ENCODE data around the gene STUM.
A peak's percentile ranks its signal among the peaks of the same experiment; 100 is the strongest.
"Not testable (repeated sequence)": the region's sequence is repeated elsewhere in the genome, so short reads cannot be mapped to it uniquely, and the experiment has no call there.

The STUM gene

DNA sequence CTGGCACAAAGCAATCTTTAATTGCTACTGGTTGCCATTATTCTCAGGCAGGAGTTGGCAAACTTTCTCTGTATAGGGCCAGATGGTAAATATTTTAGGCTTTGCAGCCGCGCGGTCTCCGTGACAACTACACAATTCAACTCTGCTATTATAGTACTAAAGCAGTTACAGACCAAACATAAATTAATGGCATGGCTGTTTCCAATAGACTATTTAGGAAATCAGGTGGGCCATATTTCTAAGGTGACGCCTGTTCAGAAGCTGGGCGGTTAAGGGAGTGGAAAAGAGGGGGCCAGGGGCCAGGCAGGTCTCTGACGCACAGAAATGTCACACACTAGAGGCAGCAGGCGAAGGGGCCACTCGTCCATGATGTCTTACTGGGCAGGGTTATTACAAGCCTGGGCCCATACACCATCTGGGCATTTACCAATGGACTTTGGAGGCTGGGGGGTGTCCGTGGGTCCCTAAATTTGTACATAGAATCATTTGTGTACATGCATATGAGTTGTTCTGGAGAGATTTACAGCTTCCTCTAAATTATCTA is 80.1 kb downstream of the STUM start:
- DNase-seq = no peak

DNA sequence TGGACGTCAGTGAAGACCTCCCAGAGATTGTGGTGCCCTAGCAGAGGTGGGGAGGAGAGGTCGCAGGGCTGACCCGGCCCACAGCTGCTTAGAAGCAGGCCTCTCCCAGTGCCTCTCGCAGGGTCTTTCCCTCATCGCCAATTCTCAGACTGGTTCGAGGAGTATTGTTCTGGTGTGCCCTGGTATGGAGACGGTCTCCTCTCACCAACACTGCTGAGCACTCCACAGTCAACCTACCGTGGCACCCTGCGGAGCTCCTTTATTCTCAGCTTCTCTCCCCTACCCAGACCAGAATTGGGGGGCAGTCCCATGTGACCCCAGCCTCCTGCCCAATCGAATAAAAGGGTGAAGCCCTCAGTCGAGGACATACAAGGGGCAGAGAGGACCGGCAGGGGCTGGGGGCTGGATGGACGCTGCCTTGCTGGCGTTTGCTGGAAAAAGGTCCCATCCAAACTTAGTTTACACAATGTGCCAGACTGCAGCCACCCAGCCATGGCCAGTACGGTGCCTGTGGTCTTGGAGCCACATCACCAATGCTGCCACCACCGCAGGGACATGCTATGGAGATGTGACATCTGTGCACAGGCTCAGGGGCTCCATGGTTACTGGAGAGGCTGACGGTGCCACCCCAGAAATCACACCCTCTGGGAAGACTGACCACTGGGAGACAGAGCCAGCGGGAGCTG is 80.8 kb downstream of the STUM start:
- no peak for DNase-seq

DNA sequence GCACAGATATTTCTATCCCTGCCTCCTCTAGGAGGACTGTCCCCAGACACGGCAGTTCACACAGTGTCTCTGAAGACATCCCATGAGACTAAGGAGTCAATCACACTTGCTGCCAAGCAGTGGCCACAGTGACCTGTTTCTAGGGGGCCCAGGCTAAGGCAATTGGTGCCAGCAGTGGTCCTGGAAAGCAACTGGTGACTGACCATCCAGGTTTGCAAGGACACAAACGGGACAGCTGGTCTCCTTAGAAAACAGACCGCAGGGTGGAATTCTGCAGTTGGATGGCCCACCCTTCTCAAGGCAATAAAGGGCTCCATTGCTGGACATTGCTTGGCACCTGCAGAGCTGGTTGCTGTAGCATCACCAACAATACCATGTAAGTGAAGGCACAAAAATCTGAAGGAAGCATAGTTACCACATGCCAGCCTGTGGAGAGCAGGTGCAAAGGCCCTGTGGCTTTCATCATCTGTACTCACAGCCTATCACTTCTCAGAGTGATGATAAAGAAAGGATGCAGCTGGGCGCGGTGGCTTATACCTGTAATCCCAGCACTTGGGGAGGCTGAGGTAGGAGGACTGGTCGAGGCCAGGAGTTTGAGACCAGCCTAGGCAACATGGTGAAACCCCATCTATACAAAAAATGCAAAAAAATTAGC is 81.5 kb downstream of the STUM start:
- DNase-seq = no peak

DNA sequence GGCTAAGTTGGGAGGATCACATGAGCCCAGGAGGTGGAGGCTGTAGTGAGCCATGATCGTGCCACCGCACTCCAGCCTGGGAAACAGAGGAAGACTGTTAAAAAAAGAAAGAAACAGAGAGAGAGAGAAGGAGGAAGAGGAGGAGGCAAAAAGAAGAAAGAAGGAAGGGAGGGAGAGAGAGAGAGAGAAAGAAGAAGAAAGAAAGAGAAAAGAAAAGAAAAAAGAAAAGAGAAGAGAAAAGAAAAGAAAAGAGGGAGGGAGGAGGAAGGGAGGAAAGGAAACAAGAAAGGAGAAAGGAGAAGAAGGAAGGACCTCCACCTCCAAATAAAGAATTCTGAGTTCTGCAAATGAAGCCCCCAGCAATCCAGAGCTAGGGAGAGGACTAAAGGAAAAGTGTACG is 82.0 kb downstream of the STUM start:
- no peak for DNase-seq

DNA sequence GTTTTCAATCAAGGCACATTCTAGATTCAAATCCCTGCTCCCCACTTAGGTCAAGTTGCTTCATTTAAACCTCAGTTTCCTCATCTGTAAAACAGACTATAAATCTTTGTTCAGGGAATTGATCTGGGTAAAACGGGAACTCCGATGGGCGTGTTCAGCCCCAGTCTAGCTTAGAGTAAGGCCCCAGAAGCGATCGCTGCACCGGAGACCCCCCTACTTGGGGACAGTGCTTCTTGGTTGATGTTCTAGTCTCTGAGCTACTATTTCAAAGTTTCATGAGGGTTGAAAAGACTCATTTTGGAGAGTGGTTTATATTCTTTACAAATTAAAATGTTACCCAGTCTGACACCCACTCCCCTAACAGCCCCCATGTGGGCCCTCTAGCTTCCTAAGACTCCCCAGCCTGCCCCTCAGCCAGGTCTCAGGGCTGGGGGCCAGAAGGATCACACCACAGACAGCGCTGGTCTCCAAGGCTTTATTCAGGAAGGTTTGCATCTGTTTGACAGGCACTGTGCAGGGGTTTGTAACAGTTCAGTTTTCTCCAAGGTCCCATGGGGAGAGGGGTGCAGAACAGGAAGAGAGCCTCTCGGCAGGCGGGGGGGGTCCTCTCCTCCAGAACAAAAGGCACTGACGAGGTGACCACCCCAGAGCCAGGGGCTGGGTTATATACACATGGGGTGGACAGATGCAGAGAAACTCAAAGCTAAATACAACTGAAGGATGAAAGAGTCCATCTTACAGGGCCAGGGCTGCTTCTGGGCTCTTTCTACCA is 82.9 kb downstream of the STUM start:
- DNase-seq = no peak

DNA sequence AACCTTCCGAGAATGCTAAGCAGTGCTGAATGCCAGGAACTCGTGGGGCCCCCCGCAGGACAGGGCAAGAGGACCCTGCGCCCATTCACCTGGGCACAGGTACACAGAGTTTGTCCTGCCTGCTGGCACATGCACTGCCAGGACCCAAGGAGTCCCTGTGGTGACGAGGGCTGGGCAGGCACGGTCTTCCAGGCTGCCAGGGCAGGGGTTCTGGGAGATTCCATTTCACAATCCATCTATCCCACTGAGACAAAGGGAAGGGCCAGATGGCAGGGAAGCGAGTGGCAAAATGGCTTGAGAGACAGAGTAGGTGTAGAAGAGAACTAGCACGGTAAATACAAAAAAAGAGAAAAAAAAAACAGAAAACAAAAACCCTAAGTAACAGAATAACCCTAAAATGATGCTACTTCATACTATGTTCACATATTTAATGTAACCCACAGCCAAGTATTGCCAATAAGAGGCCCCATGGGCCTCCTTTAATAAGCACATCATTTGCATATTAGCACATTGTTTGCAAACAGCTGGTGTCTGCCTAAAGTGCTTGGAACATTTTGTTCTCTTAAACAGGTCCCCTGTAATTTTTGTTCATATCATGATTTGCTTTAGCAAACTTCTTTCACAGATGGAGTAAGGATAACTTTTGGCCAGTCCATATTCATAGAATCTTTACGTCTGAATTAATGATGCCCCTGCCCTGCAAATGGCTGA is 83.8 kb downstream of the STUM start:
- no peak for DNase-seq

DNA sequence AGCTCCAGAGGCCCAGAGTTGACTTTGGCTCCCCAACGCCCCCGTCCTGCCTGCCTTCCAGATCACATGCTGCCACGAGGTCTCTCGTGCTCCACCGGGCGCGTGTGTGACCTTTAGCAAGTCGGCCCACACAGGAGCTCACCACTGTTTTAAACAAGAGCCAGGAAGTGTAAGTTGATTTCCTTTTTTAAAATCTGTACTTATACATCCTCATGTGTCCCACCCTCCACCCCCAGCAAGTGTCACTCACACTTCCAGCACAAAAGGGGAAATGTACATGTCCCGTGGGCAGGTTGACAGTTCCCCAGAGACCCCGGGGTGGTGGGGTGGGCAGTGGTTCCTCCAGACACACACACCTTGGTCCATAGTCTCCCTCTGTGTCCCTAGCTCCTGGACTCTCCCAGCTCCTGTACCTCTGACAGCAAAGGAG is 84.4 kb downstream of the STUM start:
- DNase-seq = peak; percentile 43

DNA sequence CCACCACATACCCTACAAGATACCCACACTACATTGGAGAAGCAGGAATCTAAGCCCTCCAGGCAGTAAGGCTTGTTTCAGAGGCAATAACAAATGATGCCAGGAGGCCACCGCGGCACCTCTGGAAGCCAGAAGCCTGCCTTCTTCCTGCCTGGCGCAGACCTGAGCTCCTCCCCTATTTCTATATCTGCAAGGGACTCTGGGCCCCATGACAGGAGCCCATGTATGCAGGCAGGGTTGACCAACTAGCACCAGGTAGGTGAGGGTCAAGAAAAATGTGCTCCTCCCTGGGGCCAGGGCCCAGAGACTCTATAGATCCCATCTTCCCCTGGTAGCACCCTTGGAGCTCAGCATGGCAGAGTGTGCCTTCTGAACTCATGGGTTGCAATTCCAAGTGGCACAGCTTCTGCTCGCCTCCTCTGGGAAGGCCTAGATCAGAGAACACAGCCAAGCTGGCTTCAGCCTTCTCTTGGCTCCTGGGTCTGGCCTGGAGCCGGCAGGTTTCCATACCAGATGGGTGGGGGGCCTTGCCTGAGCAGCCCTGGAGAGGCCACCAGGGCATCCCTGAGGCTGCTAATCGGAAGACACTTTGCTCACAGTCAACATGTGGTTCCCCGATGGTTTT is 85.1 kb downstream of the STUM start:
- no peak for DNase-seq

DNA sequence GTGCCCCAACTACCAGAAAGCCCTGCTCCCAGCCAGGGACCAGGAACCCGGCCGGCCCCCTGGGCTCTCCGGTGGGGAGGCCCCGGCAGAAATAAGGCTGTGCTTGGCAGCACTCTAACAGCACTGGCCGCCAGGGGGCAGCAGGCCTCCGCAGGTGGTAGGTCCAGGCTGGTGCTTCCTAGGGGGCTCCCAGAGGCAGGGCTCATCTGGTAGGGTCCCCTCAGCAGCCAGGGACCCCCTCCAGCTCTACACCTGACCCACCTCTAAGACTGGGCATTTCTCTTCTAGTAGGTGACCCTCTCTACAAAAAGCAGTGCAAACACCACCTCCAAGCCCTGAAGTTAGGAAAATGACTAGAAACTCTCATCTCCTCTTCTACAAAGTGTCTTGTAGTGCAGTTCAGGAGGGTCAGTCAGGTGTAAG is 85.6 kb downstream of the STUM start:
- peak; percentile 84 for DNase-seq

DNA sequence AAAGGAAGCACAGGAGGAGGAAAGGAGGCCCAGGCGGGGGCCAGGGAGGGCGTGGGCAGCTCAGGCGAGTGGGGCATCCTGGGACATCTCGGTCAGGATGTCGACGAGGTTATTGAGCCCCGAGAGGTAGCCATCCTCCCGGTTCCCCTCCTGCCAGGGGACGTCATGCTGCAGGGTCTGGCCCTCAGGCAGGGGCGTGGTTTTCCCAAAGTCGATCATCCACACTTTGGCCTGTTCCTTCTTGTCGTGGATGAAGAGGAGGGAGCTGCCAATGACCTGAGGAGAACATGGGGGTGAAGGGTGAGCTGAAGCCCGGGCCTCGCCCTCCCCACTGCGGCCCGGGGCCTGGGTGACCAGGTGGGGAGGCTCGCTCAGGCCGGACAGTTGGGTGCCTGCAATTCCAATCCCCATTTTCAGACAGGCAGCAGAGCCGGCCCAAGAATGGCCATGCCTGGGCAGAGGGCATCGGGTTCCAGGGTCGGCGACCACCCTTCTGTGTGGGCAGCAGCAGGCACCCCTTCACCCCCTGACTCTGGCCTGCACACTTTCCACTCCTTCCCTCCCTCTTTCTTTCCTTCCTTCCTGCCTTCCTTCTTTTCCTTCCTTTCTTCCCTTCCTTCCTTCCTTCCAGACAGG is 86.2 kb downstream of the STUM start:
- no peak for DNase-seq

DNA sequence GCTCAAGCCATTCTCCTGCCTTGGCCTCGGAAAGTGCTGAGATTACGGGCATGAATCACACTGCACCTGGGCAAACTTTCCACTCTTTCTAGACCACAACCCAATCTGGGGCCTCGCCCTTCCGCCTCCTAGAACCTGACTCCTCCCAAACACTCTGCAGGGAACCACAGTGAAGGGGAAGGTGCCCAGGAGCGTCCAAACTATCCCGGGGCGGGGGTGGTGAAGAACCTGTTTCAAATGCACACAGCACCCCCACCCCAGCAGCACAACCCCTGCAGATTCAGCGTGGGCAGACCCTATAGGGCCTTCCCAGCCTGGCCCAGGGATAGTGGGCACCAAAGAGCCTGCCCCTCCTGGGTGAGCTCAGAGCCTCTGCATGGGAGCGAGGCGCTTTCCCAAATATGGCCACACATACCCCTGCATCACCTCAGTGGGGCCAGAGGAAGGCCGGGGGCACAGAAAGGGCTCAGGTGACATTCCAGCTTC is 86.9 kb downstream of the STUM start:
- peak; percentile 59 for DNase-seq

DNA sequence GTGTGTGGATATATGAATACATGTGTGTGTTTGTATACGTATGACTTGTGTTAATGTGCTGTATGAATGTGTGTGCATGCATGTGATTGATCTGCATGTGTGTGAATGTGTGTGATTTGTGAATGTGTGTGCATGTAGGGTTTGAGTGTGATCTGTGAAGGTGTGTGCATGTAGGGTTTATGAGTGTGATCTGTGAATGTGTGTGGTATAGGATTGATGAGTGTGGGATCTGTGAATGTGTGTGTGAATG is 88.2 kb downstream of the STUM start:
- DNase-seq = no peak

DNA sequence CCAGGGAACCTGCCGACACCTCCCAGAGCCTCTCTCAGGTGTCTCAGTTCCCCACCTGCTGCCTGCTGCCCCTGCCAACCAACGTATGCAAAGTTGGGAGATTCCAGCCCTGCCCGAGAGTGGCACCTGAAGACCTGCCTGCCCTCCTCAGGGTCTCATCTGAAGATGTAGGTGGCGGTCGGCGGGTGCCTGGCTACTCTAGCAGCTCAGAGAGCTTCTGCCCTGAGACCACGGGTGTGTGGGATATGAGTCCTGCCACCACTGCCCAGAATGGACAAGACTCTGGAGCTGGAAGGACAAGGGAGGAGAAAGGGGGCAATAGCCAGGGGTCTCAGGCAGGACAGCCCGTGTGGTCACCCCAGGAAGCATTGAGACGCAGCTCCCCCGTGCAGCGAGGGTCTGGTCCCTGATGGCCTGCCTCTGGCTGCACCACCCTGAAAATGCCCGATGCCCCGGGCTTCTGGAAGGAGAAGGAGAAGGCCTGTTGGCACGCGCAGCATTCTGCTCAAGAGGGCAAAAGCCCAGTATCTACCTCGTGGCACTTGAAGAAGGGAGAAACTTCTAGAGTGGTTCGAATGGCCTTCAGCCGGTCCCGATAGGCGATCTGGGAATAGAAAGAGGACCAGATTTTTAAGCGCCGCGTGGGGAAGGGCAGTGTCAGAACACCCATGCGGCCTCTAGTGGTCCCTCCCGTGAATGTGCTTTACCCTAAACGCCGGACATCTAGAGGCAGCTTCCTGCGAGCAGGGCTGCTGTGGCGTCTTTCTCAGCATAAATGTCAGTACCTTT is 88.8 kb downstream of the STUM start:
- no peak for DNase-seq

DNA sequence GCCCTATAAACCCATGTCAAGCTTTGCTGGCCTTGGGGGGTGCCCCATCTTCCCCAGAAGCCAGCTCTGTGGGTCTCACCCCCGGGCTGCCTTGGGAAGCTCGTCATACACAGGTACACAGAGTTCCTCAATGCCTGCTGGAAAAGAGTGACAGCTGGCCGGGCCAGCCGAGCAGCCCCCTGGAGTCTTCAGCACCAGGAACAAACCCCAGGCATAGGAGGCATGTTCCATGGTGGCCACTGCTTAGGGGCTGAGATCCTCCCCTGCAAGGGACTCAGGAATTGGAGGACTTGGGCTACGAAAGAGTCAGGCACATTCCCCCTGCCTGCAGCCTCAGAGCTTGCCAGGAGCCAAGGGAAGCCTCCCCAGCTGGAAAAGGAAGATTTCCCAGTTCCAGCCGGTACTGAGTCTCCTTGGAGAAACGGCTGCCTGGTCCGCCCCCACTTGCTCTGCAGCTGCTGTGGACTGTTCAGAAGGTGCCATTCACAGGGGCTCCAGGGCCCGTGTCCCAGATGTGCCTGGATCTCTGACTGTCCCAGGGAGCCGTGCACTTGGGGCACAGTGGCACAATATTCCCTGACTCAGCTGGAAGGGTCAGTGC is 89.5 kb downstream of the STUM start:
- no peak for DNase-seq

DNA sequence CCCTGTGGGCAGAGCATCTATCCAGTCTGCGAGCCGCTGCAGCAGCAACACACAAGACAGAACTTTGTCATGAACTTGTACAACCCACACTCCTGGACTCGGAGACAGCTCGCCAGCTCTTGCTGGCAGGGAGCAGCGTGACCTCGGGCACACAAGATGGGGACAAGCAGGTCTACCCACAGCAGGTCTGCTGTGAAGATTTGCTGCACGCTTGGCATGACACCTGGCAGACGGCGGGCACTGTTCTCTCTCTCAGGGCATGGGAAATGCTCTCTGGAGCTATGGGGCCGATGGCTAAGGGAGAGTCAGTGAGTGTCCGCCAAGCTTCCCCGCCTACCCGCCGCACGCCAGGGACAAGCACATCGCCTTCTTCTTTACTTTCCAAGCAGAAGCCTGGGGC is 90.0 kb downstream of the STUM start:
- no peak for DNase-seq

DNA sequence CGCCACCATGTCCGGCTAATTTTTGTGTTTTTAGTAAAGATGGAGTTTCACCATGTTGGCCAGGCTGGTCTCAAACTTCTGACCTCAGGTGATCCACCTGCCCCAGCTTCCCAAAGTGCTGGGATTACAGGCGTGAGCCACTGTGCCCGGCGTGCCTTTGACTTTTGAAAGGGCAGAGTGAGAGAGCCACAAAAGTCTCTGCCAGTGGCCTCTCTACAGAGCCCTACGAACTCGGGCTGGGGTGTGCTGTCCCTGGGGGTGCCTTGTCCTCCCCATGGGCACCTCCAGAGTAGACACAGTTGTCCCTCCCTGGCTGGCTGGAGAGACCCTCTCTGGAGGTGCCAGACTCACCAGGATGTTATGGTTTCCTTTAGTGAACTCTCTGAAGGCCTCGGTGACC is 90.6 kb downstream of the STUM start:
- not testable (repeated sequence) for DNase-seq

DNA sequence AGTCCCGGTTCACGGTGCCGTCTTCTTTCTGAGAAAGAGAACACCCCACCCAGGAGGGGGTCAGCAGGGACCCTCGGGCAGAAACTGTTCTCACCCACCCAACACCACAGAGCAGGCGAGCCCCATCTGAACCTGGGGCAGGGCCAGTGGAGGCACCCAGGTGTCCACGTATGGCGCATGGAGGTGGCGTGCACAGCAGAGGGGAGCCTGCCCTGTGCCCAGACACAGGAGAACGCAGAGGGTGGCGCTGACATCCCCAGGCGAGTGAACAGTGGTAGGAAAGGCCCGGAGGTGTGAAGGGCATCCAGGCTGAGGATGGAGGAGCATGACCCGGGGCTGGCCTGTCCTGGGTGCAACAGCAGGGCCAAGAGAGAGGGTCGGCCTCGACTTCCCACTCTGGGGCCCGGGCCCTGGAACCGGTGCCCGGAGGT is 91.1 kb downstream of the STUM start:
- no peak for DNase-seq

DNA sequence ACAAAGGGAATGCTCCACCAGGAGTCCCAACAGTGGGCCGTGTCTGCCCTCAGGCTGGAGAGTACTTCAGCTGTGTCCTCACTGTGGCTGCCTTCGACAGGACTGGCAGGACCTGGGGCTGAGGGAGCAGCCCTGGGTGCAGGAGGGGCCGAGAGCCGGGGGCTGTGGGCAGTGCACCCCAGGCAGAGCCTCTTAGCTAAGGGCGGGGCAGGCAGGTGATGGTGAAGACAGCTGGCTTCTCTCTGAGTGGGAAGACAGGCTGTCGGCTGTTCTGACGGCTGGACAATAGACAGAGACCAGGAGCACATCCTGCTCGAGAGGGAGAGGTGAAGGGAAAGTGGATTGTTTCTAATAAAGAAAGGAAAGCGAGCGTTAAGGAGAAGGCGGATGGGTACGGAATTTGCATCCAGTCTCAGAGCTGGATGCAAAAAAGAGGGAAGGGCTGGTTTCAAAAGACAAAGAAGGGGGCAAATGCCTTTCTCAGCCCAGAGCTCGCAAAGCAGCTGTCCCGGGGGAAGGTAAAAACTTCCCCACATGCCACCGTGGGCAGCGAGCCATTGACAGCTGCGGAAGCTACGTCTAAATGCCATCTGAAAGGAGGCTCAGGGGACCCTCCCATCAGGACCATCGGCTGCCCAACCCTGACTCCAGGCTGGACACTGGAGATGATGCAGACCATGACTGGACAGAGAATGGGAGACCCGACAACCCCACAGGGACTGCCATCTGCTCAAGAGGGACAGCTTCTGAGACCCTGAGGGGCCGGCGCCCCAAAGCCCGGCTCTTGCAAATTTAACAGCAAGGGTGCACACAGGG is 92.0 kb downstream of the STUM start:
- DNase-seq = no peak

DNA sequence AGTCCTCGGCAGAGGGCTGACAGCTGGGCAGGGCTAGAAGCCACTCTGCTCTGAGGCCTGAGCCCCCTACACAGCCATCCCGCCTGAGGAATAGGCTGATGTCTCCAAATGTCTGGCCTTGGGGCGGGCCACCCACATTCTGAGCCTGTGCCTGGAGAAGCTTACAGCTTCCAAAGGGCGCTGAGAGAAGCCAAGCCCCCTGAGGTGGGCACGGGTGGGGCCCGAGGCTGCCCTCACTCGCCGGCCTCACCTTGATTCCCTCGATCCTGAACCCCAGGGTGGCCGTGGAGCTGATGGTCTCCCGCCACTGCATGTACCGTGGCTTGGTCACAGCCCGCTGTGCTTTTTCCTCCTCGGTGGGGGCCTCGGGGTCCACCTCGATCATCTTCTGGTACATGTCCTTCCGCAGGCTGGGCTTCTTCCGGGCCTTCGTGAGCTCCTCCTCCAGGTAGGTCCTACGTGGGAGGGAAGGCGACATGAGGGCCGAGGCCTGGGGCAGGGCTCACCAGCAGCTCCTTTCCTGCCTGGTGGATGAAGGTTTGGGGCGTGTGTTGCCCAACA is 93.2 kb downstream of the STUM start:
- DNase-seq = no peak

DNA sequence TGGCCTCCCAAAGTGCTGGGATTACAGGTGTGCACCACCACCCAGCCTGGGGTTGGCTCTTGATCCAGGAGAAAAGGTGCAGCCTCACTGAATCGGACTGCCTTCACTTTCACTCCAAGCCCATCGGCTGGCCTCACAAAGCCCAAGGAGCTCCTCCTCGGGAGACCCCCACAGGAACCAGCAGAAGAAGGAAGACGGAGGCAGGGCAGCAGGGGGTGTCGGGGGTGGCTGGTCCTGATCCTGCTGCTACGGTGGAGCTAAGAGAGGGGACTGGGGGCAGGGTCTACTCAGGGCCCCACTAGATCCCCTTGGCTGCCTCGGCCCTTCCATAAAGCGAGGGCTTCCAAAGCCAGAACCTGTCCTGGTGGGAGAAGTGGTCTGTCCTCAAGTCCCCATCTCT is 93.9 kb downstream of the STUM start:
- DNase-seq = no peak
